ENCODE data around the gene IFT81.

DNA sequence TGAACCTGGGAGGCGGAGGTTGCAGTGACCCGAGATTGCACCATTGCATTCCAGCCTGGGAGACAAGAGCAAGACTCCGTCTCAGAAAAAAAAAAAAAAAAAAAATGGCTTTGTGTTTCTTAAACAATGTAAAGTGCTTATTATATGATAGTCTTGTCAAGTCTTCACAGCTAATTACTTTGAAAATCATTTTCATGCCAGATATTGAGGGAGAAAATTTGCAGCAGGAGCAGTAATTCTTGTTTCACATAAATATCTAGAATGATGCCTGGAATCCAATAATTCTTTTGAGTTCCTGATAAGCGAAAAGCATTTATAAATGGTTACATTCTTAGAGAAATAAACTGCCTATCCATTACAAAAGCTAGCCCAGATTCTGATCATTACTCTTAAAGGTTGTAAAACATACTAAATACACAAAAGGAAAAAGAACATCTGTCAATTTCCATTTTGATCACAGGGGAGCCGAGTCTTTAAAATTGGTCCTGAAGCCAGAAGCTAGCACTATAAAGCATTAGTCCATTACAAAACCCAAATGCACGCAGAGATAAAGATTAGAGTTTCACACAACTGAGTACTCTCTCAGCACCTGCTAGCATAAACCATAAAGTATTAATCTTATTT, 50.3 kb downstream of the IFT81 start:
- no peak for TF ChIP-seq EGR1 (IDR thresholded peaks at IDR 0.05)
- TF ChIP-seq, protein P1, sequence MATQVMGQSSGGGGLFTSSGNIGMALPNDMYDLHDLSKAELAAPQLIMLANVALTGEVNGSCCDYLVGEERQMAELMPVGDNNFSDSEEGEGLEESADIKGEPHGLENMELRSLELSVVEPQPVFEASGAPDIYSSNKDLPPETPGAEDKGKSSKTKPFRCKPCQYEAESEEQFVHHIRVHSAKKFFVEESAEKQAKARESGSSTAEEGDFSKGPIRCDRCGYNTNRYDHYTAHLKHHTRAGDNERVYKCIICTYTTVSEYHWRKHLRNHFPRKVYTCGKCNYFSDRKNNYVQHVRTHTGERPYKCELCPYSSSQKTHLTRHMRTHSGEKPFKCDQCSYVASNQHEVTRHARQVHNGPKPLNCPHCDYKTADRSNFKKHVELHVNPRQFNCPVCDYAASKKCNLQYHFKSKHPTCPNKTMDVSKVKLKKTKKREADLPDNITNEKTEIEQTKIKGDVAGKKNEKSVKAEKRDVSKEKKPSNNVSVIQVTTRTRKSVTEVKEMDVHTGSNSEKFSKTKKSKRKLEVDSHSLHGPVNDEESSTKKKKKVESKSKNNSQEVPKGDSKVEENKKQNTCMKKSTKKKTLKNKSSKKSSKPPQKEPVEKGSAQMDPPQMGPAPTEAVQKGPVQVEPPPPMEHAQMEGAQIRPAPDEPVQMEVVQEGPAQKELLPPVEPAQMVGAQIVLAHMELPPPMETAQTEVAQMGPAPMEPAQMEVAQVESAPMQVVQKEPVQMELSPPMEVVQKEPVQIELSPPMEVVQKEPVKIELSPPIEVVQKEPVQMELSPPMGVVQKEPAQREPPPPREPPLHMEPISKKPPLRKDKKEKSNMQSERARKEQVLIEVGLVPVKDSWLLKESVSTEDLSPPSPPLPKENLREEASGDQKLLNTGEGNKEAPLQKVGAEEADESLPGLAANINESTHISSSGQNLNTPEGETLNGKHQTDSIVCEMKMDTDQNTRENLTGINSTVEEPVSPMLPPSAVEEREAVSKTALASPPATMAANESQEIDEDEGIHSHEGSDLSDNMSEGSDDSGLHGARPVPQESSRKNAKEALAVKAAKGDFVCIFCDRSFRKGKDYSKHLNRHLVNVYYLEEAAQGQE (IDR thresholded peaks at IDR 0.05; ENCODE audit: low read depth) = no peak
- no peak for TF ChIP-seq EP300 (IDR thresholded peaks at IDR 0.05; ENCODE audit: borderline replicate concordance)
- TF ChIP-seq RAD21 (IDR thresholded peaks at IDR 0.05; ENCODE audit: low read depth) = no peak
- TF ChIP-seq, protein P2, sequence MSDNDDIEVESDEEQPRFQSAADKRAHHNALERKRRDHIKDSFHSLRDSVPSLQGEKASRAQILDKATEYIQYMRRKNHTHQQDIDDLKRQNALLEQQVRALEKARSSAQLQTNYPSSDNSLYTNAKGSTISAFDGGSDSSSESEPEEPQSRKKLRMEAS (IDR thresholded peaks at IDR 0.05) = no peak
- TF ChIP-seq TEAD4 (IDR thresholded peaks at IDR 0.05) = no peak
- TF ChIP-seq TCF12 (IDR thresholded peaks at IDR 0.05; ENCODE audit: low read depth) = no peak
- TF ChIP-seq, protein P3, sequence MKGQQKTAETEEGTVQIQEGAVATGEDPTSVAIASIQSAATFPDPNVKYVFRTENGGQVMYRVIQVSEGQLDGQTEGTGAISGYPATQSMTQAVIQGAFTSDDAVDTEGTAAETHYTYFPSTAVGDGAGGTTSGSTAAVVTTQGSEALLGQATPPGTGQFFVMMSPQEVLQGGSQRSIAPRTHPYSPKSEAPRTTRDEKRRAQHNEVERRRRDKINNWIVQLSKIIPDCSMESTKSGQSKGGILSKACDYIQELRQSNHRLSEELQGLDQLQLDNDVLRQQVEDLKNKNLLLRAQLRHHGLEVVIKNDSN (IDR thresholded peaks at IDR 0.05) = no peak
- TF ChIP-seq CREB1 (IDR thresholded peaks at IDR 0.05; ENCODE audit: low read depth) = no peak
- TF ChIP-seq FOXM1 (IDR thresholded peaks at IDR 0.05; ENCODE audit: borderline replicate concordance, low read depth) = no peak
- TF ChIP-seq CEBPB (IDR thresholded peaks at IDR 0.05) = no peak
- TF ChIP-seq TAF1 (IDR thresholded peaks at IDR 0.05; ENCODE audit: low read depth) = no peak
- TF ChIP-seq YY1 (IDR thresholded peaks at IDR 0.05; ENCODE audit: low read depth) = no peak

Measured in Ishikawa (cell line).